ENCODE results near the gene LYPLAL1. TPM values are rescaled to one million over a fixed set of nuclear protein-coding genes. Genes with fewer than 3 reads are reported as not detected.

LYPLAL1 gene
- total and polyA plus RNA-seq, 9 of the 15 experiments (the other 6 are each of a cell fraction or from before 2014, with no cell fraction given) = 14.9 to 179 (median 46.3) TPM

- no peaks in the 10 kb centered on the region for H3K27me3 ChIP-seq (ENCODE audit: control insufficient read depth in 2 of 2, insufficient read depth in 2 of 2, low read length in 2 of 2)
- no peaks in the 10 kb centered on the region for H4K20me1 ChIP-seq (replicated peaks; ENCODE audit: control insufficient read depth, insufficient read depth, low read length)
- H3K9ac ChIP-seq (ENCODE audit: insufficient read depth in 1 of 2, low read depth in 2 of 2, low read length in 2 of 2) = no peak overlapping the region
- in situ Hi-C loops (cut with MboI) (no loop called here), intact Hi-C loops (cut with micrococcal nuclease) (no loop called here)
- ChIA-PET CTCF (ENCODE audit: low intra/inter-chr PET ratio) (no interaction called here), POLR2A (interaction anchor here (1.0 kb wide), 1 partner anchor 11 kb away, joined by 3 read pairs; no protein-coding TSS in a partner anchor)
- H3K4me1 ChIP-seq (replicated peaks in 1 of 2; ENCODE audit: control insufficient read depth in 2 of 2, insufficient read depth in 2 of 2, low read length in 2 of 2) = no peaks in the 10 kb centered on the region
- no peaks in the 10 kb centered on the region for H3K9me3 ChIP-seq (replicated peaks; ENCODE audit: control insufficient read depth, insufficient read depth, low read depth, low read length)
- H2AFZ ChIP-seq (ENCODE audit: low read depth, low read length) = no peak overlapping the region
- DNase-seq (ENCODE audit: extremely low read depth in 1 of 4, low spot score in 3 of 4) = no peak
- no peaks in the 10 kb centered on the region for H3K9me1 ChIP-seq (ENCODE audit: control insufficient read depth, insufficient read depth, low read length)
- peak; percentile 11 for FAIRE-seq
- WGBS (ENCODE audit: insufficient coverage, low coverage, missing lambda C conversion rate) = 30% methylated on average over 3 of the region's 3 CpGs
- H3K27ac ChIP-seq (ENCODE audit: extremely low read depth, low read depth, low read length) = no peak overlapping the region
- H3K4me3 ChIP-seq = no peak overlapping the region
- no peaks in the 10 kb centered on the region for H3K79me2 ChIP-seq (ENCODE audit: control insufficient read depth, insufficient read depth, low read length)
- no peak for ATAC-seq
- TF ChIP-seq ZBTB40 (IDR thresholded peaks at IDR 0.05) (peak; percentile 38; the same call in 1 of the 2 replicates), ZBTB40 (CRISPR knock-in tag; IDR thresholded peaks at IDR 0.05) (no peak), CREB3L1 (IDR thresholded peaks at IDR 0.05; ENCODE audit: borderline replicate concordance, low read depth) (no peak)
- BruUV-seq (replicated peaks) = no TSS peak
- H3K4me2 ChIP-seq (ENCODE audit: insufficient read depth, low read length) = no peak overlapping the region
- H3K36me3 ChIP-seq (ENCODE audit: control insufficient read depth, insufficient read depth, low read length) = no peaks in the 10 kb centered on the region
These were observed 34.9 kb upstream of the LYPLAL1 start for GRCh38 chr1:219138747-219139146.
